ENCODE data around the gene CSF2.

The CSF2 gene

DNA sequence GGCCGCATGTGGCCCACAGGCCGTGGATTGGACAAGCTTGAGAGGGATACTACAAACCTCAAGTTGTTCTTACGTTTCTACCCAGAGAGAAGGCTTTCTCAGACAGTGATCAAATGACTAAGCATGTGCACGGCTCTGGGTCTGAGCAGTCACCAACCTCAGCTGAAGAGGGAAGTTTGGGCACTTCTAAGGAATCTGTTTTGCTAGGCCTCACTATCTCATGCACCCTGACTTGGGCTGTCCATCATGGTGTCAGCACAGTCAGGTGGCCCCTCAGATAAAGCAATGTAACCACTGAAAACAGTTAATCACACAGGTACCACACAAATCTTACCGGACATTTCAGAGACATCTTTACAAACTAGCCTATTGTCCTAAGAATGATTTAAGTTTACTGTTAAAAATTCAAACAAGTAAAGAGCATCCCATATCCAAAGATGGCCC is 24.6 kb downstream of the CSF2 start:
- no peak for DNase-seq (ENCODE audit: low spot score)
- TF ChIP-seq, protein P1, sequence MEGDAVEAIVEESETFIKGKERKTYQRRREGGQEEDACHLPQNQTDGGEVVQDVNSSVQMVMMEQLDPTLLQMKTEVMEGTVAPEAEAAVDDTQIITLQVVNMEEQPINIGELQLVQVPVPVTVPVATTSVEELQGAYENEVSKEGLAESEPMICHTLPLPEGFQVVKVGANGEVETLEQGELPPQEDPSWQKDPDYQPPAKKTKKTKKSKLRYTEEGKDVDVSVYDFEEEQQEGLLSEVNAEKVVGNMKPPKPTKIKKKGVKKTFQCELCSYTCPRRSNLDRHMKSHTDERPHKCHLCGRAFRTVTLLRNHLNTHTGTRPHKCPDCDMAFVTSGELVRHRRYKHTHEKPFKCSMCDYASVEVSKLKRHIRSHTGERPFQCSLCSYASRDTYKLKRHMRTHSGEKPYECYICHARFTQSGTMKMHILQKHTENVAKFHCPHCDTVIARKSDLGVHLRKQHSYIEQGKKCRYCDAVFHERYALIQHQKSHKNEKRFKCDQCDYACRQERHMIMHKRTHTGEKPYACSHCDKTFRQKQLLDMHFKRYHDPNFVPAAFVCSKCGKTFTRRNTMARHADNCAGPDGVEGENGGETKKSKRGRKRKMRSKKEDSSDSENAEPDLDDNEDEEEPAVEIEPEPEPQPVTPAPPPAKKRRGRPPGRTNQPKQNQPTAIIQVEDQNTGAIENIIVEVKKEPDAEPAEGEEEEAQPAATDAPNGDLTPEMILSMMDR (IDR thresholded peaks at IDR 0.05; ENCODE audit: borderline replicate concordance, control extremely low read depth, extremely low read depth, insufficient read depth, missing control alignments): no peak
- in situ Hi-C loops (cut with MboI; ENCODE audit: low sequenced_read_pairs, unreplicated experiment): no loop called here

DNA sequence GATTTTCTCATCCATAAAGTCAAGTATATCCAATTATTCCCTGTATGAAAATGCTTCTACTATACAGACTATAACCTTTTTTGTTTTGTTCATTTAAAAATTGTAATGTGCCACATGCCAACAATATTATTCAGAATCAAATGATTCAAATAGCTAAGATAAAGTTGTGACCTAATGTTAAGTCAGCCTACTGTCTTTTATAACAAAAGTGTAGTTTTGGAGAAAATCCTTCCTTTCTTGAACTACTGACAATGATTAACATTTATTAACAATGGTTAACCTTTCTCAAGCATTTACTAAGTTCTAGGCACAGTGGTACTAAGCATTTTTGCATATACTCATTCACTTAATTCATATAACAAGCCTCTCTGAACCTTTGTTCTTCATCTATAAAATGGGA is 25.0 kb downstream of the CSF2 start:
- TF ChIP-seq, protein P1 (IDR thresholded peaks at IDR 0.05; ENCODE audit: borderline replicate concordance, control extremely low read depth, extremely low read depth, insufficient read depth, missing control alignments): no peak

DNA sequence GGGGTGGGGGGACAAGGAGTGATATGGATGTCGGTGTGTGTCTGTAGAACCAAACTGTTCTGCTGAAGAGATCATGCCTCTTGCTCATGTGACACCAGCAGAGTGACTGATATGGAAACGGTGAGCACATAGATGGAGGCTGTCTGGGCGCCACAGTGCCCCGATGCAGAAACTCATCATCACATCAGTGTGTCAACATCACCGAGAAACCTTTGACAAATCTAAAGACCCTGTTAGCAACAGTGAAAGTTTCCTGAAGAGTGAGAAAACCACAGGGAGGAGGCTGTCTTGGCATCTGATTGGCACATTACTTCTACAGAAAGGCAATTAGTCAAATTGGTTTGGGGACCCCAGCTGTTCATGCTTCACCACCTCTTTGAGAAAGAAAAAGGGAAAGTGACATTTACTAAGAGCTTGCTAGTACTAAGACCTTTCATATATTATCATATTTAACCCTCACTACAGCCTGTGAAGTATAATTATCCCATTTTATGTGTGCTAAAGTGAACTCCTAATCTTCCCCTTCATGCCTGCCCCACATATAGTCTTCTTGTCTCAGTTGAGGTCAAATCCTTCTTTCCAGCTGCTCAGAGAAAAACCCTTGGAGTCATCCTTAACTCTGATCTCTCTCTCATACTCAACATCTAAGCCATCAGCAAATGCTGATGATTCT is 25.6 kb downstream of the CSF2 start:
- in situ Hi-C loops (cut with MboI; ENCODE audit: low sequenced_read_pairs, unreplicated experiment): no loop called here
- TF ChIP-seq, protein P1 (IDR thresholded peaks at IDR 0.05; ENCODE audit: borderline replicate concordance, control extremely low read depth, extremely low read depth, insufficient read depth, missing control alignments): no peak
- no peak for DNase-seq (ENCODE audit: low spot score)

More for the DNA sequence above, 25.0 kb downstream of the CSF2 start:
- in situ Hi-C loops (cut with MboI; ENCODE audit: low sequenced_read_pairs, unreplicated experiment): no loop called here
- DNase-seq (ENCODE audit: low spot score): no peak

DNA sequence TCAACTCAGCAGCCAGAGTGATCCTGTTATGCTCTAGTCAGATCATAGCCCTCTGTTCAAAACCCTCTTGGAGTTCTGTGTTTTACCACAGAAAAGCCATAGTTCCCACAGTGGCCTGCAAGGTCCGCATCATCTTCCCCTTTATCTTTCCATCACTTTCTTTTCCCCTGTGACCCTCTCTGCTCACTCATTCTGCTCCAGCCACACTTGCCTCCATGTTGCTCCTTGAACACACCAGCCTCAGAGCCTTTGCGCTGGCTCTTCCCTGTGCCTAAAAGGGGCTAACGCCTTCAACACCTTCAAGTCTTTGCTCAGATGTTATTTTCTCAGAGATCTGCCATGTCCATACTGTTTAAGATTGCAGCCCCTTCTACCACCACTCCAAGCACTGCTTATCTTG is 26.3 kb downstream of the CSF2 start:
- TF ChIP-seq, protein P1 (IDR thresholded peaks at IDR 0.05; ENCODE audit: borderline replicate concordance, control extremely low read depth, extremely low read depth, insufficient read depth, missing control alignments): no peak
- in situ Hi-C loops (cut with MboI; ENCODE audit: low sequenced_read_pairs, unreplicated experiment): no loop called here

DNA sequence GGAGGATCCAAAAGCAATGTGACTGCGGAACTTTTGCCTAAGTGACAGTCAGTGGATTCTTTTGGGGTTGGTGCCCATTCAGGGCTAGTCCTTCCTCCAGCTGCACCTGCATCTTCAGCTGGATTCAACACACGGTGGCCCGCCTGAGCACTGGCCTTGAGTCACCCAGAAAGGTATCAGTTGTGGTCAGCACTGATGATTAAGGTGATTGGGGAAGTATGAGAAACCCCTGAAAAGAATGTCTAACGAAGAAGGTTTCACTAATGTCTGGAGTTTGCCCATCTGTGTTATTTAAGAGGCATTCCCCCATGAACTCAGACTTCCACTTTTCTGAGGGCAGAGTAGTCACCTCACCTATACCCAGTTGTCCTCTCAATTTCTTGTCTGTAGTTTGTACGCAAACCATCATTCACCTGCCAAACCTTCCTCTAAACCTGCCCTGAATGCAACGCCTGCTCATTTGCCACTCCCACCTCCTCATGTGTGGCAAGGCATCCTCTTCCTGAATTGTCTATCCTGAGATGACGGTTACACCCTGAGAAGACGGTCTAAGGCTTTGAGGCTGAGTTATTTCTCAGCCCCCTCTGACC is 27.2 kb downstream of the CSF2 start:
- TF ChIP-seq, protein P1 (IDR thresholded peaks at IDR 0.05; ENCODE audit: borderline replicate concordance, control extremely low read depth, extremely low read depth, insufficient read depth, missing control alignments): no peak
- in situ Hi-C loops (cut with MboI; ENCODE audit: low sequenced_read_pairs, unreplicated experiment): no loop called here
- DNase-seq (ENCODE audit: low spot score): no peak

More for the DNA sequence above, 26.3 kb downstream of the CSF2 start:
- no peak for DNase-seq (ENCODE audit: low spot score)

DNA sequence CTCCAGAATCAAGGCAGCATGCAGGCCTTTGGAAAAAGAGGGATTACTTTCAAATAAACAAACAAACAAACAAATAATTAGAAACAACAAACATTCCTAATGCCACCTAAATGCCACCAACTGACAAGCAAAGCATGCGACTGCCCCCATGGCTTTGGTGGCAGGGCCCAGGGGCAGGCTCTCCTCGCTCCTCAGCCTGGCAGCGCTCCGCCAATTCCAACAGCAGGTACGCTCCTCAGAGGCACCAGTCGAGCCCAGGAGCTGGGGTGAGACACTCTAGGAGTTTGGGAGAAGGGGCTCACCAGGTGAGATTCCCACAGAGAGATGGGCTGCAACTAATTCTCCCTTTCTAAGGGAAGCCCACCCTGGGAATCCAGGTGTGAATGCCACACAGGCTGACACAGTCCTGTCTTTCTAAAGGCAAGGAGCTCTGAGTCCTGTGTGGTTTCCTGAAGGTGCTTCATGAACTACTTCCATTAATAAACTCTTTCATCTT is 27.8 kb downstream of the CSF2 start:
- in situ Hi-C loops (cut with MboI; ENCODE audit: low sequenced_read_pairs, unreplicated experiment): no loop called here
- DNase-seq (ENCODE audit: low spot score): no peak
- TF ChIP-seq, protein P1 (IDR thresholded peaks at IDR 0.05; ENCODE audit: borderline replicate concordance, control extremely low read depth, extremely low read depth, insufficient read depth, missing control alignments): no peak
